Ishikawa (cell line): Measurements from ENCODE around the gene SV2B.

ENCODE experiments used
- CEBPB ChIP-seq: IDR thresholded peaks from 2 replicates; pipeline ENCODE4 v1.6.1; 2012
- EGR1 ChIP-seq: IDR thresholded peaks from 2 replicates; pipeline ENCODE4 v1.6.1; 2012
- EP300 ChIP-seq: IDR thresholded peaks from 2 replicates; pipeline ENCODE4 v1.6.1; 2012; ENCODE audit warnings: borderline replicate concordance
- FOXM1 ChIP-seq: IDR thresholded peaks from 2 replicates; pipeline ENCODE4 v1.6.1; 2012; ENCODE audit warnings: low read depth, borderline replicate concordance
- RAD21 ChIP-seq: IDR thresholded peaks from 2 replicates; pipeline ENCODE4 v1.6.1; 2012; ENCODE audit warnings: low read depth
- TAF1 ChIP-seq: IDR thresholded peaks from 2 replicates; pipeline ENCODE4 v1.6.1; 2012; ENCODE audit warnings: low read depth, mild to moderate bottlenecking
- YY1 ChIP-seq: IDR thresholded peaks from 2 replicates; pipeline ENCODE4 v1.6.1; 2012; ENCODE audit warnings: low read depth
- TF ChIP-seq, protein P1 (sequence below): IDR thresholded peaks from 2 replicates; pipeline ENCODE4 v1.6.1; 2012

- TF ChIP-seq EP300 = no peak
- TF ChIP-seq YY1 = no peak
- no peak for TF ChIP-seq CEBPB
- TF ChIP-seq FOXM1 = no peak
- TF ChIP-seq EGR1 = no peak
- TF ChIP-seq, protein P1, sequence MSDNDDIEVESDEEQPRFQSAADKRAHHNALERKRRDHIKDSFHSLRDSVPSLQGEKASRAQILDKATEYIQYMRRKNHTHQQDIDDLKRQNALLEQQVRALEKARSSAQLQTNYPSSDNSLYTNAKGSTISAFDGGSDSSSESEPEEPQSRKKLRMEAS = no peak
- TF ChIP-seq RAD21 = no peak
- TF ChIP-seq TAF1 = no peak
These were observed 207.5 kb downstream of the SV2B start for GRCh38 chr15:91307601-91308000.
